BLaER1 (cell line): Measurements from ENCODE around the gene UBTD2.
"Not testable (repeated sequence)": the region's sequence is repeated elsewhere in the genome, so short reads cannot be mapped to it uniquely, and the experiment has no call there.

ENCODE experiments used
- H3K27ac ChIP-seq: shearing (Covaris generic); formaldehyde crosslinking; 2 replicates; pipeline ENCODE4 v1.8.1; 2022
- H3K27me3 ChIP-seq: shearing (Covaris generic); formaldehyde crosslinking; 2 replicates; pipeline ENCODE4 v1.8.1; 2022
- H3K36me3 ChIP-seq: shearing (Covaris generic); formaldehyde crosslinking; 2 replicates; pipeline ENCODE4 v1.8.1; 2022
- H3K4me1 ChIP-seq: shearing (Covaris generic); formaldehyde crosslinking; 2 replicates; pipeline ENCODE4 v1.8.1; 2022
- H3K4me2 ChIP-seq: shearing (Covaris generic); formaldehyde crosslinking; 2 replicates; pipeline ENCODE4 v1.8.1; 2022
- H3K4me3 ChIP-seq: shearing (Covaris generic); formaldehyde crosslinking; 2 replicates; pipeline ENCODE4 v1.8.1; 2022
- H3K9ac ChIP-seq: shearing (Covaris generic); formaldehyde crosslinking; 2 replicates; pipeline ENCODE4 v1.8.1; 2022
- H3K9me3 ChIP-seq: shearing (Covaris generic); formaldehyde crosslinking; 2 replicates; pipeline ENCODE4 v1.8.1; 2022
- H4K20me1 ChIP-seq: shearing (Covaris generic); formaldehyde crosslinking; 2 replicates; pipeline ENCODE4 v1.8.1; 2022
- Cebpa-rat ChIP-seq: shearing (Covaris generic); IDR thresholded peaks from 2 replicates; pipeline ENCODE4 v1.8.1; 2022

The UBTD2 gene

GRCh38 chr5:172293054-172293744 is 9.6 kb upstream of the UBTD2 start:
- TF ChIP-seq Cebpa-rat: no peak
- no peak overlapping the region for H3K4me3 ChIP-seq
- no peak overlapping the region for H3K27ac ChIP-seq
- H3K4me2 ChIP-seq: peak overlapping the region; percentile 30; the same call in 1 of the 2 replicates
- H3K9ac ChIP-seq: no peak overlapping the region
- H4K20me1 ChIP-seq: no peaks in the 10 kb centered on the region
- H3K9me3 ChIP-seq: 0 out of 2 replicates have a peak, but pooled peaks cover 7% of the 10 kb centered on the region
- H3K4me1 ChIP-seq: peaks cover 20% of the 10 kb centered on the region
- H3K27me3 ChIP-seq: no peaks in the 10 kb centered on the region
- H3K36me3 ChIP-seq: no peaks in the 10 kb centered on the region

GRCh38 chr5:172291837-172292236 is 8.3 kb upstream of the UBTD2 start:
- not testable (repeated sequence) for H4K20me1 ChIP-seq, H3K9me3 ChIP-seq, H3K27ac ChIP-seq, H3K27me3 ChIP-seq, H3K9ac ChIP-seq, H3K4me3 ChIP-seq, H3K36me3 ChIP-seq
- Histone ChIP-seq H3K4me1 (peaks cover 20% of the 10 kb centered on the region), H3K4me2 (peak overlapping the region; percentile 44)

DNA sequence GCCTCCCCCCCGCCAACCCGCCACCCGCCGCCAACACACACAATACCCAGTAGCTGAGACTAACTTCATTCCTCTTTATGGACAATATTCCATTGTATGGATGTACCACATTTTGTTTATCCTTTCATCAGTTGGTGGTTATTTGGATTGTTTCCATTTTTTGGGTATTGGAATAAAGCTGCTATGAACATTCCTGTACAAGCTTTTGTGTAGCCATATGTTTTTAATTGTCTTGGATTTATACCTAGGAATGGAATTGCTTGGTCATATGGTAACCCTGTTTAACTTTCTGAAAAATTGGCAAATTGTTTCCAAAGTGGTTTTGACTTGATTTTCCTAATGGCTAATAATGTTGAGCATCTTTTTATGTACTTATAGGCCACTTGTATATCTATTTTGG is 4.9 kb upstream of the UBTD2 start:
- TF ChIP-seq Cebpa-rat: no peak
- H3K27me3 ChIP-seq: no peaks in the 10 kb centered on the region
- peaks cover under 1% of the 10 kb centered on the region; the same call in 1 of the 2 replicates for H4K20me1 ChIP-seq
- H3K4me3 ChIP-seq: no peak overlapping the region
- no peak overlapping the region for H3K9ac ChIP-seq
- H3K36me3 ChIP-seq: no peaks in the 10 kb centered on the region
- no peaks in the 10 kb centered on the region for H3K9me3 ChIP-seq
- peaks cover 38% of the 10 kb centered on the region for H3K4me1 ChIP-seq
- H3K27ac ChIP-seq: no peak overlapping the region
- no peak overlapping the region for H3K4me2 ChIP-seq

GRCh38 chr5:172287140-172287539 is 3.6 kb upstream of the UBTD2 start:
- H3K9me3 ChIP-seq, H3K4me3 ChIP-seq, H3K4me2 ChIP-seq, H3K27me3 ChIP-seq, H3K9ac ChIP-seq, H3K36me3 ChIP-seq, H3K27ac ChIP-seq: not testable (repeated sequence)
- peaks cover 28% of the 10 kb centered on the region for H3K4me1 ChIP-seq
- H4K20me1 ChIP-seq: peaks cover 13% of the 10 kb centered on the region

DNA sequence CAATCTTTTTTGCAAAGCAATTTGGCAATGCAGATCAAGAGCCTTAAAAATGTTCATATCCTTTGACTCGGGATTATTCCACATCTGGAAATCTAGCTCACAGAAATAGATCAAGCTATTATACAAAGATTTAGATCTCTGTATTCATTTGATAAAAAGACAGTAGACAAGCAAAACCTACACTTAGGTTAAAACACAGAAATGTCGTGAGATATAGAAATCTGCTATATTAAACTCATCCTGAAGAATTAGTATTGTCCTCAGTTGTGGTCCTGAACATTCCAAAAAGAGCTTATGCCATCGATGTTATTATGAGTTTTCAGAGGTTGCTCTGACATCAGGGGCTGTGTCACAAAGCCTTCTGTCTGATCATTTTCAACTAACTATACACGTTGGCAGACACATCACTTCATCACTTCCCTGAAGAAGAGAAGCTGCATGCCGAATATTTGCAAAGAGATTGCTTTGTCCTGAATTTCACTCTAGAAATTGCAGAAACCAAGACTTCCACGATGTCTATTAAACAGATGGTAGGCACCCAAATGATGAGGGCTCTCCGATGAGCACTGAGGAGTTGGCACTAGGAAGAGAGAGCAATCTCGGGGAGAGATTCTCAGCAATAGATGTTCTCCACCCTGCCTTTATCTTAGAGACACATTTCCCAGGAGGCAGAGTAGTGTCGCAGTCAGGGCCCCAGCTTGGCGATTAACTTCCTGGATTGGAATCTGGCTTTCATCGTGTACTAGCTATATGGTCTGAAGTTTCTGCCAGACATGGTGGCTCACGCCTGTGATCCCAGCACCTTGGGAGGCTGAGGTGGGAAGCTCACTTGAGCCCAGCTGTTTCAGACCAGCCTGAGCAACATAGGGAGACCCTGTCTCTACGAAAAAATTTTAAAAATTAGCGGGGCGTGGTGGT is 1.9 kb upstream of the UBTD2 start:
- Histone ChIP-seq H3K36me3 (peaks cover 3% of the 10 kb centered on the region; the same call in 1 of the 2 replicates), H3K4me2 (peak overlapping the region; percentile 93), H4K20me1 (peaks cover 30% of the 10 kb centered on the region), H3K4me1 (peaks cover 37% of the 10 kb centered on the region), H3K9ac (no peak overlapping the region), H3K9me3 (no peaks in the 10 kb centered on the region), H3K27me3 (no peaks in the 10 kb centered on the region), H3K27ac (no peak overlapping the region), H3K4me3 (no peak overlapping the region)
- TF ChIP-seq Cebpa-rat: no peak

GRCh38 chr5:172284611-172284980 is 1.0 kb upstream of the UBTD2 start:
- peaks cover 11% of the 10 kb centered on the region for H3K36me3 ChIP-seq
- peak overlapping the region; percentile 98 for H3K4me3 ChIP-seq
- peaks cover 39% of the 10 kb centered on the region for H4K20me1 ChIP-seq
- no peak for TF ChIP-seq Cebpa-rat
- peak overlapping the region; percentile 95 for H3K9ac ChIP-seq
- peaks cover 41% of the 10 kb centered on the region for H3K4me1 ChIP-seq
- no peaks in the 10 kb centered on the region for H3K9me3 ChIP-seq
- no peaks in the 10 kb centered on the region for H3K27me3 ChIP-seq
- H3K4me2 ChIP-seq: peak overlapping the region; percentile 93
- H3K27ac ChIP-seq: peak overlapping the region; percentile 91

GRCh38 chr5:172283862-172284610 is 472 bp upstream of the UBTD2 start:
- peak overlapping the region; percentile 91 for H3K27ac ChIP-seq
- peak overlapping the region; percentile 95 for H3K9ac ChIP-seq
- peak overlapping the region; percentile 98 for H3K4me3 ChIP-seq
- peaks cover 2% of the 10 kb centered on the region for H3K9me3 ChIP-seq
- peaks cover 41% of the 10 kb centered on the region for H3K4me1 ChIP-seq
- no peak for TF ChIP-seq Cebpa-rat
- H4K20me1 ChIP-seq: peaks cover 45% of the 10 kb centered on the region
- peaks cover 17% of the 10 kb centered on the region for H3K36me3 ChIP-seq
- peak overlapping the region; percentile 93 for H3K4me2 ChIP-seq
- H3K27me3 ChIP-seq: no peaks in the 10 kb centered on the region

- H4K20me1 ChIP-seq: peaks cover 60% of the 10 kb centered on the region
- H3K27ac ChIP-seq: peak overlapping the region; percentile 91
- TF ChIP-seq Cebpa-rat: no peak
- H3K9ac ChIP-seq: peak overlapping the region; percentile 95
- peak overlapping the region; percentile 84 for H3K4me2 ChIP-seq
- peaks cover 41% of the 10 kb centered on the region for H3K4me1 ChIP-seq
- no peaks in the 10 kb centered on the region for H3K27me3 ChIP-seq
- H3K4me3 ChIP-seq: peak overlapping the region; percentile 98
- H3K36me3 ChIP-seq: peaks cover 32% of the 10 kb centered on the region
- peaks cover 16% of the 10 kb centered on the region for H3K9me3 ChIP-seq
Observed at GRCh38 chr5:172282272-172283019, 1.1 kb downstream of the UBTD2 start.

DNA sequence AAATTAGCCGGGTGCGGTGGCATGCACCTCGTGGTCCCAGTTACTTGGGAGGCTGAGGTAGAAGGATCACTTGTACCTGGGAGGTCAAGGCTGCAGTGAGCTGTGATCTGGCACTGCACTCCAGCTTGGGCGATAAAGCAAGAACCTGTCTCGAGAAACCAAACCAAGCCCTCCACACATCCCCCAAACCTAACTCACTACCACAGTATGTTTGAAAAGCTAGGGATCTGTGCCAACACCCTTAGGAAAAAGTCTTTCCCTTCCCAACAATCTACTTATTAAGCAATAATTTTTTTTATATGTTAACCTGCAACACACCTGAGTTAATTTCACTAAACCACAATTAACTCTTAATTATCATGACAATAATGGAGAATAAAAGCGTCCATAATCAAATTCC is 2.2 kb downstream of the UBTD2 start:
- peak overlapping the region; percentile 84 for H3K4me2 ChIP-seq
- H3K27me3 ChIP-seq: no peaks in the 10 kb centered on the region
- H4K20me1 ChIP-seq: peaks cover 71% of the 10 kb centered on the region
- H3K36me3 ChIP-seq: peaks cover 39% of the 10 kb centered on the region
- H3K9ac ChIP-seq: peak overlapping the region; percentile 95
- H3K4me3 ChIP-seq: peak overlapping the region; percentile 98
- TF ChIP-seq Cebpa-rat: no peak
- peaks cover 41% of the 10 kb centered on the region for H3K4me1 ChIP-seq
- peaks cover 16% of the 10 kb centered on the region for H3K9me3 ChIP-seq
- no peak overlapping the region for H3K27ac ChIP-seq
